ENCODE results near the gene TM9SF3.
A peak's percentile ranks its signal among the peaks of the same experiment; 100 is the strongest.

TM9SF3 gene

GRCh38 chr10:96618653-96619052, 31.8 kb upstream of the TM9SF3 start:
- H3K9ac ChIP-seq (ENCODE audit: low read depth in 1 of 2, low read length in 2 of 2) = no peak overlapping the region
- no peaks in the 10 kb centered on the region for H3K9me3 ChIP-seq (ENCODE audit: control insufficient read depth in 2 of 2, low read length in 2 of 2)
- H3K4me1 ChIP-seq (ENCODE audit: control insufficient read depth in 2 of 2, insufficient read depth in 2 of 2, low read length in 2 of 2) = peaks cover 5 to 33% of the 10 kb centered on the region in 2 donors
- no peak overlapping the region for H3K27ac ChIP-seq (ENCODE audit: low read depth in 2 of 2, low read length in 2 of 2)
- H3K27me3 ChIP-seq (ENCODE audit: control insufficient read depth in 2 of 2, insufficient read depth in 2 of 2, low read length in 2 of 2) = no peaks in the 10 kb centered on the region
- H3K4me3 ChIP-seq (ENCODE audit: low read length in 2 of 2) = no peak overlapping the region
- H3K36me3 ChIP-seq (ENCODE audit: control insufficient read depth in 2 of 2, insufficient read depth in 2 of 2, low read length in 2 of 2) = no peaks in the 10 kb centered on the region

GRCh38 chr10:96616961-96617360, 30.1 kb upstream of the TM9SF3 start:
- H3K9me3 ChIP-seq (ENCODE audit: control insufficient read depth in 2 of 2, low read length in 2 of 2) = no peaks in the 10 kb centered on the region
- H3K27ac ChIP-seq (ENCODE audit: low read depth in 2 of 2, low read length in 2 of 2) = no peak overlapping the region
- peaks cover 5 to 43% of the 10 kb centered on the region in 2 donors for H3K4me1 ChIP-seq (ENCODE audit: control insufficient read depth in 2 of 2, insufficient read depth in 2 of 2, low read length in 2 of 2)
- H3K36me3 ChIP-seq (ENCODE audit: control insufficient read depth in 2 of 2, insufficient read depth in 2 of 2, low read length in 2 of 2) = no peaks in the 10 kb centered on the region
- no peaks in the 10 kb centered on the region for H3K27me3 ChIP-seq (ENCODE audit: control insufficient read depth in 2 of 2, insufficient read depth in 2 of 2, low read length in 2 of 2)
- H3K4me3 ChIP-seq (ENCODE audit: low read length in 2 of 2) = no peak overlapping the region
- H3K9ac ChIP-seq (ENCODE audit: low read depth in 1 of 2, low read length in 2 of 2) = no peak overlapping the region

GRCh38 chr10:96614515-96614914, 27.7 kb upstream of the TM9SF3 start:
- no peak overlapping the region for H3K4me3 ChIP-seq (ENCODE audit: low read length in 2 of 2)
- peaks cover 19 to 57% of the 10 kb centered on the region in 2 donors for H3K4me1 ChIP-seq (ENCODE audit: control insufficient read depth in 2 of 2, insufficient read depth in 2 of 2, low read length in 2 of 2)
- H3K27me3 ChIP-seq (ENCODE audit: control insufficient read depth in 2 of 2, insufficient read depth in 2 of 2, low read length in 2 of 2) = no peaks in the 10 kb centered on the region
- H3K9me3 ChIP-seq (ENCODE audit: control insufficient read depth in 2 of 2, low read length in 2 of 2) = no peaks in the 10 kb centered on the region
- H3K27ac ChIP-seq (ENCODE audit: low read depth in 2 of 2, low read length in 2 of 2) = no peak overlapping the region
- H3K36me3 ChIP-seq (ENCODE audit: control insufficient read depth in 2 of 2, insufficient read depth in 2 of 2, low read length in 2 of 2) = no peaks in the 10 kb centered on the region
- no peak overlapping the region for H3K9ac ChIP-seq (ENCODE audit: low read depth in 1 of 2, low read length in 2 of 2)

GRCh38 chr10:96613576-96613975, 26.8 kb upstream of the TM9SF3 start:
- Histone ChIP-seq H3K9me3 (ENCODE audit: control insufficient read depth in 2 of 2, low read length in 2 of 2) (no peaks in the 10 kb centered on the region), H3K36me3 (ENCODE audit: control insufficient read depth in 2 of 2, insufficient read depth in 2 of 2, low read length in 2 of 2) (no peaks in the 10 kb centered on the region), H3K4me3 (ENCODE audit: low read length in 2 of 2) (no peak overlapping the region), H3K4me1 (ENCODE audit: control insufficient read depth in 2 of 2, insufficient read depth in 2 of 2, low read length in 2 of 2) (peaks cover 28 to 56% of the 10 kb centered on the region in 2 donors), H3K27me3 (ENCODE audit: control insufficient read depth in 2 of 2, insufficient read depth in 2 of 2, low read length in 2 of 2) (no peaks in the 10 kb centered on the region), H3K9ac (ENCODE audit: low read depth in 1 of 2, low read length in 2 of 2) (no peak overlapping the region), H3K27ac (ENCODE audit: low read depth in 2 of 2, low read length in 2 of 2) (peak overlapping the region in 1 of 2 donors; percentile 32)

GRCh38 chr10:96612055-96612830, 25.4 kb upstream of the TM9SF3 start:
- peak overlapping the region in 1 of 2 donors; percentile 22 for H3K9ac ChIP-seq (ENCODE audit: low read depth in 1 of 2, low read length in 2 of 2)
- peak overlapping the region; percentile 89 to 90 for H3K27ac ChIP-seq (ENCODE audit: low read depth in 2 of 2, low read length in 2 of 2)
- H3K9me3 ChIP-seq (ENCODE audit: control insufficient read depth in 2 of 2, low read length in 2 of 2) = no peaks in the 10 kb centered on the region
- no peaks in the 10 kb centered on the region for H3K27me3 ChIP-seq (ENCODE audit: control insufficient read depth in 2 of 2, insufficient read depth in 2 of 2, low read length in 2 of 2)
- H3K36me3 ChIP-seq (ENCODE audit: control insufficient read depth in 2 of 2, insufficient read depth in 2 of 2, low read length in 2 of 2) = no peaks in the 10 kb centered on the region
- H3K4me3 ChIP-seq (ENCODE audit: low read length in 2 of 2) = no peak overlapping the region
- peaks cover 35 to 67% of the 10 kb centered on the region in 2 donors for H3K4me1 ChIP-seq (ENCODE audit: control insufficient read depth in 2 of 2, insufficient read depth in 2 of 2, low read length in 2 of 2)

- H3K4me1 ChIP-seq (ENCODE audit: control insufficient read depth in 2 of 2, insufficient read depth in 2 of 2, low read length in 2 of 2) = peaks cover 35 to 67% of the 10 kb centered on the region in 2 donors
- no peaks in the 10 kb centered on the region for H3K27me3 ChIP-seq (ENCODE audit: control insufficient read depth in 2 of 2, insufficient read depth in 2 of 2, low read length in 2 of 2)
- H3K36me3 ChIP-seq (ENCODE audit: control insufficient read depth in 2 of 2, insufficient read depth in 2 of 2, low read length in 2 of 2) = no peaks in the 10 kb centered on the region
- no peak overlapping the region for H3K4me3 ChIP-seq (ENCODE audit: low read length in 2 of 2)
- H3K27ac ChIP-seq (ENCODE audit: low read depth in 2 of 2, low read length in 2 of 2) = peak overlapping the region; percentile 89 to 90
- peak overlapping the region; percentile 0 to 45 for H3K9ac ChIP-seq (ENCODE audit: low read depth in 1 of 2, low read length in 2 of 2)
- no peaks in the 10 kb centered on the region for H3K9me3 ChIP-seq (ENCODE audit: control insufficient read depth in 2 of 2, low read length in 2 of 2)
These were observed 24.0 kb upstream of the TM9SF3 start for GRCh38 chr10:96610817-96611216.

GRCh38 chr10:96609510-96609909, 22.7 kb upstream of the TM9SF3 start:
- Histone ChIP-seq H3K9ac (ENCODE audit: low read depth in 1 of 2, low read length in 2 of 2) (peak overlapping the region in 1 of 2 donors; percentile 45), H3K36me3 (ENCODE audit: control insufficient read depth in 2 of 2, insufficient read depth in 2 of 2, low read length in 2 of 2) (no peaks in the 10 kb centered on the region), H3K27ac (ENCODE audit: low read depth in 2 of 2, low read length in 2 of 2) (peak overlapping the region; percentile 89 to 90), H3K9me3 (ENCODE audit: control insufficient read depth in 2 of 2, low read length in 2 of 2) (no peaks in the 10 kb centered on the region), H3K4me1 (ENCODE audit: control insufficient read depth in 2 of 2, insufficient read depth in 2 of 2, low read length in 2 of 2) (peaks cover 35 to 61% of the 10 kb centered on the region in 2 donors), H3K4me3 (ENCODE audit: low read length in 2 of 2) (no peak overlapping the region), H3K27me3 (ENCODE audit: control insufficient read depth in 2 of 2, insufficient read depth in 2 of 2, low read length in 2 of 2) (no peaks in the 10 kb centered on the region)

- H3K9me3 ChIP-seq (ENCODE audit: control insufficient read depth in 2 of 2, low read length in 2 of 2) = no peaks in the 10 kb centered on the region
- no peaks in the 10 kb centered on the region for H3K27me3 ChIP-seq (ENCODE audit: control insufficient read depth in 2 of 2, insufficient read depth in 2 of 2, low read length in 2 of 2)
- no peak overlapping the region for H3K4me3 ChIP-seq (ENCODE audit: low read length in 2 of 2)
- peak overlapping the region; percentile 8 to 56 for H3K27ac ChIP-seq (ENCODE audit: low read depth in 2 of 2, low read length in 2 of 2)
- peaks cover 35 to 56% of the 10 kb centered on the region in 2 donors for H3K4me1 ChIP-seq (ENCODE audit: control insufficient read depth in 2 of 2, insufficient read depth in 2 of 2, low read length in 2 of 2)
- H3K9ac ChIP-seq (ENCODE audit: low read depth in 1 of 2, low read length in 2 of 2) = no peak overlapping the region
- H3K36me3 ChIP-seq (ENCODE audit: control insufficient read depth in 2 of 2, insufficient read depth in 2 of 2, low read length in 2 of 2) = no peaks in the 10 kb centered on the region
These were observed 22.0 kb upstream of the TM9SF3 start for GRCh38 chr10:96608805-96609204.

GRCh38 chr10:96608262-96608661, 21.4 kb upstream of the TM9SF3 start:
- Histone ChIP-seq H3K9ac (ENCODE audit: low read depth in 1 of 2, low read length in 2 of 2) (peak overlapping the region in 1 of 2 donors; percentile 6), H3K4me3 (ENCODE audit: low read length in 2 of 2) (no peak overlapping the region), H3K9me3 (ENCODE audit: control insufficient read depth in 2 of 2, low read length in 2 of 2) (no peaks in the 10 kb centered on the region), H3K4me1 (ENCODE audit: control insufficient read depth in 2 of 2, insufficient read depth in 2 of 2, low read length in 2 of 2) (peaks cover 35 to 52% of the 10 kb centered on the region in 2 donors), H3K27me3 (ENCODE audit: control insufficient read depth in 2 of 2, insufficient read depth in 2 of 2, low read length in 2 of 2) (no peaks in the 10 kb centered on the region), H3K36me3 (ENCODE audit: control insufficient read depth in 2 of 2, insufficient read depth in 2 of 2, low read length in 2 of 2) (no peaks in the 10 kb centered on the region), H3K27ac (ENCODE audit: low read depth in 2 of 2, low read length in 2 of 2) (no peak overlapping the region)

GRCh38 chr10:96606946-96607345, 20.1 kb upstream of the TM9SF3 start:
- Histone ChIP-seq H3K36me3 (ENCODE audit: control insufficient read depth in 2 of 2, insufficient read depth in 2 of 2, low read length in 2 of 2) (peaks cover 0 to 5% of the 10 kb centered on the region in 2 donors), H3K9me3 (ENCODE audit: control insufficient read depth in 2 of 2, low read length in 2 of 2) (no peaks in the 10 kb centered on the region), H3K27ac (ENCODE audit: low read depth in 2 of 2, low read length in 2 of 2) (no peak overlapping the region), H3K4me3 (ENCODE audit: low read length in 2 of 2) (no peak overlapping the region), H3K4me1 (ENCODE audit: control insufficient read depth in 2 of 2, insufficient read depth in 2 of 2, low read length in 2 of 2) (peaks cover 35 to 44% of the 10 kb centered on the region in 2 donors), H3K27me3 (ENCODE audit: control insufficient read depth in 2 of 2, insufficient read depth in 2 of 2, low read length in 2 of 2) (no peaks in the 10 kb centered on the region), H3K9ac (ENCODE audit: low read depth in 1 of 2, low read length in 2 of 2) (no peak overlapping the region)
